DND-41 (cell line): Measurements from ENCODE around the gene DNAJA2.
A peak's percentile ranks its signal among the peaks of the same experiment; 100 is the strongest.

Experiments
- ATAC-seq: fragments of 200-7000 bp; cut with Tn5 transposase; 3 replicates; pipeline ENCODE4 v1.9.1; 2021; ENCODE audit warnings: low read depth; ENCODE audit not compliant: insufficient read depth
- DNase-seq: peaks from one replicate; pipeline ENCODE4 v3.0.0-alpha.2; 2020
- H2AFZ ChIP-seq: 2 replicates; pipeline ENCODE4 v1.6.0; 2012; ENCODE audit warnings: low read depth, low read length
- H3K27ac ChIP-seq: 2 replicates; pipeline ENCODE4 v1.5.1; 2012; ENCODE audit warnings: low read length, inconsistent platforms
- H3K27me3 ChIP-seq: fragments of 200-600 bp; sonication (generic); 2 replicates; pipeline ENCODE4 v1.6.0; 2012; ENCODE audit warnings: low read length, mild to moderate bottlenecking, inconsistent platforms; ENCODE audit not compliant: insufficient read depth, poor library complexity
- H3K36me3 ChIP-seq: 2 replicates; pipeline ENCODE4 v1.5.1; 2012; ENCODE audit warnings: low read length, inconsistent platforms; ENCODE audit not compliant: insufficient read depth
- H3K4me1 ChIP-seq: 2 replicates; pipeline ENCODE4 v1.5.1; 2012; ENCODE audit warnings: mild to moderate bottlenecking, low read length; ENCODE audit not compliant: insufficient read depth
- H3K4me2 ChIP-seq: 2 replicates; pipeline ENCODE4 v1.6.0; 2012; ENCODE audit warnings: mild to moderate bottlenecking, moderate library complexity, low read length, inconsistent platforms; ENCODE audit not compliant: insufficient read depth
- H3K4me3 ChIP-seq, 2 experiments: fragments of 200-600 bp in 1 of 2; shearing (Covaris generic) in 1 of 2; 2 replicates each; pipeline ENCODE4 v1.5.1; 2012 to 2016; ENCODE audit warnings: inconsistent platforms in 2 of 2, low read length in 2 of 2, mild to moderate bottlenecking in 2 of 2, low read depth in 1 of 2, moderate library complexity in 1 of 2
- H3K79me2 ChIP-seq: 2 replicates; pipeline ENCODE4 v1.6.0; 2012; ENCODE audit warnings: low read length, inconsistent platforms; ENCODE audit not compliant: insufficient read depth
- H3K9ac ChIP-seq: 2 replicates; pipeline ENCODE4 v1.6.0; 2012; ENCODE audit warnings: low read depth, mild to moderate bottlenecking, inconsistent platforms, low read length, moderate library complexity
- H3K9me3 ChIP-seq: 2 replicates; pipeline ENCODE4 v1.5.1; 2012; ENCODE audit warnings: low read length, moderate library complexity, mild to moderate bottlenecking, inconsistent platforms; ENCODE audit not compliant: insufficient read depth, severe bottlenecking
- H4K20me1 ChIP-seq: 2 replicates; pipeline ENCODE4 v1.6.0; 2012; ENCODE audit warnings: low read length; ENCODE audit not compliant: insufficient read depth
- CTCF ChIP-seq: IDR thresholded peaks from 2 replicates; pipeline ENCODE4 v1.5.1; 2012; ENCODE audit warnings: borderline replicate concordance, low read length, moderate library complexity, mild to moderate bottlenecking; ENCODE audit not compliant: poor library complexity, severe bottlenecking; ENCODE audit errors: extremely low read depth
- EZH2 ChIP-seq: IDR thresholded peaks from 3 replicates; pipeline ENCODE4 v1.6.1; 2012; ENCODE audit warnings: borderline replicate concordance, low read depth, mild to moderate bottlenecking, moderate library complexity, low read length, inconsistent platforms; ENCODE audit not compliant: severe bottlenecking

Gene DNAJA2

GRCh38 chr16:46971271-46971670 lies 2.2 kb downstream of the DNAJA2 start:
- ATAC-seq = no peak
- H3K27ac ChIP-seq = no peak overlapping the region
- H3K4me3 ChIP-seq = peak overlapping the region in 1 of 2 experiments; percentile 27; a peak in 1 of 4 replicates
- H3K79me2 ChIP-seq = peaks cover 80% of the 10 kb centered on the region
- DNase-seq = no peak
- H4K20me1 ChIP-seq = peaks cover 54% of the 10 kb centered on the region
- no peak overlapping the region for H2AFZ ChIP-seq
- no peaks in the 10 kb centered on the region for H3K9me3 ChIP-seq
- H3K36me3 ChIP-seq = peaks cover 49% of the 10 kb centered on the region
- H3K4me2 ChIP-seq = peak overlapping the region; percentile 87; the same call in 1 of the 2 replicates
- TF ChIP-seq EZH2 (no peak), CTCF (no peak)
- H3K9ac ChIP-seq = no peak overlapping the region
- H3K27me3 ChIP-seq = no peaks in the 10 kb centered on the region
- H3K4me1 ChIP-seq = peaks cover 35% of the 10 kb centered on the region

DNA sequence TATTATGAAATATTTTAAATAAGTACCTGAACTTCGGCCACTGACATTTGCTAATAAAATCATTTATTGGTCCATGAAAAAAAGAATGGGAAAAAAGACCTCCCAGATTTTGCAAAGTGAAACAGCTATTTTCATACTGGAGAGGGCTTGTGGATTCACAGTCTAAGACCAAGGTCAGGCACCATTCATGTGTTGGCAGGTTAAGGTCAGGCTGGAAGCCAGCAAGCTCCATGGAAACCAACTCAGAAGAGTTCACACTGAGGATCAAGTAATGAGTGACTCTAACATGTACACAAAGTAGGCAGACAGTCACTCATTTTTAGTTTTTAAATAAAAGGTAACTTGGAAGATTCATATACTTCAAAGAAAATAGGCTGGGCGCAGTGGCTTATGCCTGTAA lies 3.4 kb downstream of the DNAJA2 start:
- H3K9ac ChIP-seq = no peak overlapping the region
- no peak overlapping the region for H2AFZ ChIP-seq
- H3K27me3 ChIP-seq = no peaks in the 10 kb centered on the region
- H3K79me2 ChIP-seq = peaks cover 87% of the 10 kb centered on the region
- H3K27ac ChIP-seq = no peak overlapping the region
- peaks cover 35% of the 10 kb centered on the region for H3K4me1 ChIP-seq
- peak overlapping the region; percentile 32; the same call in 1 of the 2 replicates for H3K4me2 ChIP-seq
- TF ChIP-seq CTCF (no peak), EZH2 (no peak)
- H3K4me3 ChIP-seq = no peak overlapping the region
- ATAC-seq (no peak), DNase-seq (no peak)
- H3K9me3 ChIP-seq = no peaks in the 10 kb centered on the region
- H3K36me3 ChIP-seq = peaks cover 61% of the 10 kb centered on the region
- H4K20me1 ChIP-seq = peaks cover 59% of the 10 kb centered on the region

DNA sequence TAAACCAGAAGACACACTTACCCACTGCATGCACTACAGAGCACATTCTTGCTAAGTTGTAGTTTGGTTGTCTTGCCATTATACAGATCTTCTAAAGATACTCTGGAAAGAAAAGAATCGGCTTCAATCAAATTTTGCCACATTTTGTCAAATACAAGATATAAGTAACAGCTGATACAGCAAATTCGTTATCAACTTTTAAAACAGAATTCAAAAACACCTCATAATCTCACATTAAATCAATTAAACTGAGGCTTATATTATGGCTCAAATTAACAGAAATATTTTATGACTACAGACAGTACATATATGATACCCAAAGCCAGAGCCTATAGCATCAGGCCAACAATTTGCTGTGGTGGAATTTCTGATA lies 5.4 kb downstream of the DNAJA2 start:
- no peaks in the 10 kb centered on the region for H3K9me3 ChIP-seq
- no peak overlapping the region for H3K4me2 ChIP-seq
- no peak overlapping the region for H2AFZ ChIP-seq
- TF ChIP-seq EZH2 = no peak
- no peak for TF ChIP-seq CTCF
- H3K4me3 ChIP-seq = no peak overlapping the region
- H3K4me1 ChIP-seq = peaks cover 26% of the 10 kb centered on the region
- H3K36me3 ChIP-seq = peaks cover 82% of the 10 kb centered on the region
- no peak overlapping the region for H3K27ac ChIP-seq
- no peak overlapping the region for H3K9ac ChIP-seq
- no peak for ATAC-seq
- peaks cover 87% of the 10 kb centered on the region for H3K79me2 ChIP-seq
- H3K27me3 ChIP-seq = no peaks in the 10 kb centered on the region
- H4K20me1 ChIP-seq = peaks cover 60% of the 10 kb centered on the region
- DNase-seq = no peak

DNA sequence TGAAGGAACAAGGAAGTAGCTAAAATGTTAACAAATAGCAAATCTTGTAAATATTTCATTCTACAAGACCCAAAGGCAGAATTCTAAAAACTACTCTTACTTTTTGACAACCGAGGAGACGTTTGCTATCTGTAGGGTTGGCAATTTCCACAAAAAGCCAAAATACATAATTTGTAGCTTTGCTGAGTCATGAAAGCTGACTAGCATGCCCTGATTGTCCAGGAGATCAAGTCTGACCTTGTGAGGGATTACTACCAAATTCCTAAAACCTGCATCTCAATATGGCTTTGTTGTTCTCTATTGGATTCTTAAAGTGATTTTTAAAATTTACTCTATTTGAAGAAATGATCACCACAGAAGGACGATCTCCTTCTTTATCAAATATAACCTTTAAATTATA lies 10.8 kb downstream of the DNAJA2 start:
- Histone ChIP-seq H3K4me3 (no peak overlapping the region), H4K20me1 (peaks cover 49% of the 10 kb centered on the region), H2AFZ (no peak overlapping the region), H3K4me2 (no peak overlapping the region), H3K36me3 (peaks cover 94% of the 10 kb centered on the region), H3K9ac (no peak overlapping the region), H3K4me1 (no peaks in the 10 kb centered on the region), H3K27me3 (no peaks in the 10 kb centered on the region), H3K9me3 (no peaks in the 10 kb centered on the region), H3K27ac (no peak overlapping the region), H3K79me2 (peaks cover 68% of the 10 kb centered on the region)
- no peak for ATAC-seq
- no peak for TF ChIP-seq CTCF
- no peak for TF ChIP-seq EZH2
- DNase-seq = no peak
